Measurements from ENCODE around the gene FAM13B.
A peak's percentile ranks its signal among the peaks of the same experiment; 100 is the strongest.

GRCh38 chr5:138065102-138065501 lies 32.2 kb upstream of the FAM13B start:
- TF ChIP-seq ZSCAN20 (CRISPR knock-in tag; IDR thresholded peaks at IDR 0.05), result no peak
- no peak for TF ChIP-seq EP300 (IDR thresholded peaks at IDR 0.05)
- no peak for TF ChIP-seq CEBPB (IDR thresholded peaks at IDR 0.05)
- TF ChIP-seq HMGXB4 (CRISPR knock-in tag; IDR thresholded peaks at IDR 0.05; ENCODE audit: borderline replicate concordance), result no peak
- no peak for TF ChIP-seq HOXB13 (CRISPR knock-in tag; IDR thresholded peaks at IDR 0.05; ENCODE audit: low read depth)
- no peak for TF ChIP-seq JUNB (IDR thresholded peaks at IDR 0.05)
- TF ChIP-seq CTCF (IDR thresholded peaks at IDR 0.05), result peak; percentile 29; the same call in 1 of the 3 replicates
- no peak for TF ChIP-seq MYC (IDR thresholded peaks at IDR 0.05; ENCODE audit: borderline replicate concordance, low read length)
- no peak for TF ChIP-seq REST (IDR thresholded peaks at IDR 0.05)
- no peak for TF ChIP-seq HDAC2 (IDR thresholded peaks at IDR 0.05)
- no peak for TF ChIP-seq MAX (IDR thresholded peaks at IDR 0.05)
- TF ChIP-seq BHLHE40 (IDR thresholded peaks at IDR 0.05; ENCODE audit: low read depth, low read length), result no peak

All from A549 (cell line).